Neural cell (in vitro differentiated cells): Measurements from ENCODE around the gene C2CD3. TPM values are rescaled to one million over a fixed set of nuclear protein-coding genes. Genes with fewer than 3 reads are reported as not detected.

Experiments
- H2AFZ ChIP-seq: fragments of 200-600, 300-800 bp; sonication (generic), shearing (Covaris generic); 2 replicates; pipeline ENCODE4 v1.6.0; 2014; ENCODE audit warnings: low read depth, mild to moderate bottlenecking, antibody characterized with exemption, low read length, moderate library complexity
- H3F3A ChIP-seq: fragments of 200-600 bp; shearing (Covaris generic); 2 replicates; pipeline ENCODE4 v1.6.1; 2016; ENCODE audit warnings: mild to moderate bottlenecking, moderate library complexity, mixed read lengths, antibody characterized with exemption, low read length; ENCODE audit not compliant: insufficient read depth, poor library complexity, severe bottlenecking
- H3K27ac ChIP-seq: fragments of 200-600, 300-800 bp; sonication (generic), shearing (Covaris generic); 2 replicates; pipeline ENCODE4 v1.5.1; 2014; ENCODE audit warnings: mild to moderate bottlenecking, low read length, moderate library complexity
- H3K27me3 ChIP-seq: fragments of 300-800, 200-600 bp; sonication (generic), shearing (Covaris generic); 2 replicates; pipeline ENCODE4 v1.6.0; 2014; ENCODE audit warnings: mild to moderate bottlenecking, low read depth, low read length, moderate library complexity; ENCODE audit not compliant: insufficient read depth
- H3K36me3 ChIP-seq: fragments of 300-800, 200-600 bp; sonication (generic), shearing (Covaris generic); 2 replicates; pipeline ENCODE4 v1.5.1; 2014; ENCODE audit warnings: mild to moderate bottlenecking, antibody characterized with exemption, low read length, moderate library complexity; ENCODE audit not compliant: insufficient read depth
- H3K4me2 ChIP-seq: fragments of 300-800, 200-600 bp; sonication (generic), shearing (Covaris generic); 2 replicates; pipeline ENCODE4 v1.6.0; 2014; ENCODE audit warnings: mild to moderate bottlenecking, low read length
- H3K4me3 ChIP-seq: fragments of 300-800, 200-600 bp; sonication (generic), shearing (Covaris generic); 2 replicates; pipeline ENCODE4 v1.5.1; 2014; ENCODE audit warnings: mild to moderate bottlenecking, low read length, moderate library complexity
- H3K79me2 ChIP-seq: fragments of 200-600 bp; shearing (Covaris generic); replicated peaks from 2 replicates; pipeline ENCODE4 v1.6.0; 2014; ENCODE audit warnings: mild to moderate bottlenecking, low read length, moderate library complexity; ENCODE audit not compliant: insufficient read depth
- H3K9ac ChIP-seq: fragments of 300-800, 200-600 bp; sonication (generic), shearing (Covaris generic); 2 replicates; pipeline ENCODE4 v1.6.1; 2016; ENCODE audit warnings: mild to moderate bottlenecking, low read length, mixed read lengths
- H3K9me2 ChIP-seq: fragments of 200-600 bp; shearing (Covaris generic); 2 replicates; pipeline ENCODE4 v1.6.1; 2016; ENCODE audit warnings: mild to moderate bottlenecking, low read length, mixed read lengths; ENCODE audit not compliant: insufficient read depth
- H3K9me3 ChIP-seq: fragments of 200-600, 300-800 bp; sonication (generic), shearing (Covaris generic); 2 replicates; pipeline ENCODE4 v1.6.1; 2016; ENCODE audit warnings: mild to moderate bottlenecking, mixed run types, low read length, moderate library complexity, mixed read lengths
- H4K20me1 ChIP-seq: fragments of 200-600 bp; shearing (Covaris generic); 2 replicates; pipeline ENCODE4 v1.6.1; 2016; ENCODE audit warnings: mild to moderate bottlenecking, mixed run types; ENCODE audit not compliant: insufficient read depth
- EP300 ChIP-seq: fragments of 450-650 bp; conservative IDR thresholded peaks from 2 replicates; pipeline ENCODE4 v1.6.1; 2014; ENCODE audit warnings: antibody characterized with exemption, mild to moderate bottlenecking, moderate library complexity; ENCODE audit not compliant: poor library complexity, severe bottlenecking
- EZH2 ChIP-seq: fragments of 200-600, 300-800 bp; shearing (Covaris generic), sonication (generic); IDR thresholded peaks from 2 replicates; pipeline ENCODE4 v1.6.1; 2014; ENCODE audit warnings: antibody characterized with exemption, low read length, borderline replicate concordance, mild to moderate bottlenecking; ENCODE audit not compliant: insufficient read depth, poor library complexity, severe bottlenecking
- MXI1 ChIP-seq: fragments of 450-650 bp; conservative IDR thresholded peaks from 2 replicates; pipeline ENCODE4 v1.6.1; 2014; ENCODE audit warnings: antibody characterized with exemption, mild to moderate bottlenecking; ENCODE audit not compliant: poor library complexity, severe bottlenecking
- POLR2AphosphoS5 ChIP-seq: IDR thresholded peaks from 2 replicates; pipeline ENCODE4 v1.6.1; 2012
- RAD21 ChIP-seq: fragments of 450-650 bp; conservative IDR thresholded peaks from 2 replicates; pipeline ENCODE4 v1.6.1; 2014; ENCODE audit warnings: antibody characterized with exemption, mild to moderate bottlenecking, moderate library complexity
- SMC3 ChIP-seq: fragments of 450-650 bp; conservative IDR thresholded peaks from 2 replicates; pipeline ENCODE4 v1.6.1; 2014; ENCODE audit warnings: antibody characterized with exemption, mild to moderate bottlenecking, moderate library complexity; ENCODE audit not compliant: poor library complexity
- TAF1 ChIP-seq: IDR thresholded peaks from 2 replicates; pipeline ENCODE4 v1.6.1; 2012; ENCODE audit warnings: low read depth
- polyA plus RNA-seq: library from polyadenylated mRNA; depleted of rRNA; stranded (reverse); fragments of >200 nt; gene quantifications from 2 replicates; pipeline ENCODE4 v1.2.3, GENCODE V29; 2014
- TF ChIP-seq, protein P1 (sequence below): fragments of 450-650 bp; IDR thresholded peaks from 2 replicates; pipeline ENCODE4 v1.5.1; 2014; ENCODE audit warnings: antibody characterized with exemption, mild to moderate bottlenecking, moderate library complexity; ENCODE audit not compliant: poor library complexity, severe bottlenecking
- TF ChIP-seq, protein P2 (sequence below): IDR thresholded peaks from 2 replicates; pipeline ENCODE4 v1.6.1; 2012; ENCODE audit warnings: borderline replicate concordance

Gene C2CD3
- polyA plus RNA-seq, 1 donor from 2014 or later = 13.2 TPM

- no peak for TF ChIP-seq SMC3
- TF ChIP-seq POLR2AphosphoS5 = no peak
- TF ChIP-seq TAF1 = no peak
- no peak for TF ChIP-seq MXI1
- TF ChIP-seq, protein P1, sequence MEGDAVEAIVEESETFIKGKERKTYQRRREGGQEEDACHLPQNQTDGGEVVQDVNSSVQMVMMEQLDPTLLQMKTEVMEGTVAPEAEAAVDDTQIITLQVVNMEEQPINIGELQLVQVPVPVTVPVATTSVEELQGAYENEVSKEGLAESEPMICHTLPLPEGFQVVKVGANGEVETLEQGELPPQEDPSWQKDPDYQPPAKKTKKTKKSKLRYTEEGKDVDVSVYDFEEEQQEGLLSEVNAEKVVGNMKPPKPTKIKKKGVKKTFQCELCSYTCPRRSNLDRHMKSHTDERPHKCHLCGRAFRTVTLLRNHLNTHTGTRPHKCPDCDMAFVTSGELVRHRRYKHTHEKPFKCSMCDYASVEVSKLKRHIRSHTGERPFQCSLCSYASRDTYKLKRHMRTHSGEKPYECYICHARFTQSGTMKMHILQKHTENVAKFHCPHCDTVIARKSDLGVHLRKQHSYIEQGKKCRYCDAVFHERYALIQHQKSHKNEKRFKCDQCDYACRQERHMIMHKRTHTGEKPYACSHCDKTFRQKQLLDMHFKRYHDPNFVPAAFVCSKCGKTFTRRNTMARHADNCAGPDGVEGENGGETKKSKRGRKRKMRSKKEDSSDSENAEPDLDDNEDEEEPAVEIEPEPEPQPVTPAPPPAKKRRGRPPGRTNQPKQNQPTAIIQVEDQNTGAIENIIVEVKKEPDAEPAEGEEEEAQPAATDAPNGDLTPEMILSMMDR = no peak
- TF ChIP-seq, protein P2, sequence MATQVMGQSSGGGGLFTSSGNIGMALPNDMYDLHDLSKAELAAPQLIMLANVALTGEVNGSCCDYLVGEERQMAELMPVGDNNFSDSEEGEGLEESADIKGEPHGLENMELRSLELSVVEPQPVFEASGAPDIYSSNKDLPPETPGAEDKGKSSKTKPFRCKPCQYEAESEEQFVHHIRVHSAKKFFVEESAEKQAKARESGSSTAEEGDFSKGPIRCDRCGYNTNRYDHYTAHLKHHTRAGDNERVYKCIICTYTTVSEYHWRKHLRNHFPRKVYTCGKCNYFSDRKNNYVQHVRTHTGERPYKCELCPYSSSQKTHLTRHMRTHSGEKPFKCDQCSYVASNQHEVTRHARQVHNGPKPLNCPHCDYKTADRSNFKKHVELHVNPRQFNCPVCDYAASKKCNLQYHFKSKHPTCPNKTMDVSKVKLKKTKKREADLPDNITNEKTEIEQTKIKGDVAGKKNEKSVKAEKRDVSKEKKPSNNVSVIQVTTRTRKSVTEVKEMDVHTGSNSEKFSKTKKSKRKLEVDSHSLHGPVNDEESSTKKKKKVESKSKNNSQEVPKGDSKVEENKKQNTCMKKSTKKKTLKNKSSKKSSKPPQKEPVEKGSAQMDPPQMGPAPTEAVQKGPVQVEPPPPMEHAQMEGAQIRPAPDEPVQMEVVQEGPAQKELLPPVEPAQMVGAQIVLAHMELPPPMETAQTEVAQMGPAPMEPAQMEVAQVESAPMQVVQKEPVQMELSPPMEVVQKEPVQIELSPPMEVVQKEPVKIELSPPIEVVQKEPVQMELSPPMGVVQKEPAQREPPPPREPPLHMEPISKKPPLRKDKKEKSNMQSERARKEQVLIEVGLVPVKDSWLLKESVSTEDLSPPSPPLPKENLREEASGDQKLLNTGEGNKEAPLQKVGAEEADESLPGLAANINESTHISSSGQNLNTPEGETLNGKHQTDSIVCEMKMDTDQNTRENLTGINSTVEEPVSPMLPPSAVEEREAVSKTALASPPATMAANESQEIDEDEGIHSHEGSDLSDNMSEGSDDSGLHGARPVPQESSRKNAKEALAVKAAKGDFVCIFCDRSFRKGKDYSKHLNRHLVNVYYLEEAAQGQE = no peak
- no peak for TF ChIP-seq EP300
- no peak for TF ChIP-seq RAD21
- no peak for TF ChIP-seq EZH2
Measured at GRCh38 chr11:74208507-74208906, 37.7 kb upstream of the C2CD3 start.

GRCh38 chr11:74206746-74207145, 35.9 kb upstream of the C2CD3 start:
- Histone ChIP-seq H3K27ac (no peak overlapping the region), H3K27me3 (no peaks in the 10 kb centered on the region), H3K36me3 (peaks cover under 1% of the 10 kb centered on the region), H4K20me1 (no peaks in the 10 kb centered on the region), H3K9me2 (no peaks in the 10 kb centered on the region), H3K9ac (no peak overlapping the region), H3K4me3 (no peak overlapping the region), H2AFZ (no peak overlapping the region), H3K79me2 (no peaks in the 10 kb centered on the region), H3K9me3 (no peaks in the 10 kb centered on the region), H3K4me2 (no peak overlapping the region), H3F3A (no peaks in the 10 kb centered on the region)
- TF ChIP-seq TAF1 = no peak
- TF ChIP-seq POLR2AphosphoS5 = no peak
- TF ChIP-seq, protein P2 = no peak
- no peak for TF ChIP-seq EZH2
- TF ChIP-seq MXI1 = no peak
- TF ChIP-seq, protein P1 = no peak
- TF ChIP-seq EP300 = no peak
- no peak for TF ChIP-seq RAD21

More at GRCh38 chr11:74208507-74208906, 37.7 kb upstream of the C2CD3 start:
- Histone ChIP-seq H3K9ac (no peak overlapping the region), H3K4me2 (no peak overlapping the region), H2AFZ (no peak overlapping the region), H3F3A (no peaks in the 10 kb centered on the region), H3K9me2 (no peaks in the 10 kb centered on the region), H4K20me1 (no peaks in the 10 kb centered on the region), H3K36me3 (peaks cover 10% of the 10 kb centered on the region), H3K9me3 (no peaks in the 10 kb centered on the region), H3K27me3 (no peaks in the 10 kb centered on the region), H3K79me2 (no peaks in the 10 kb centered on the region), H3K4me3 (no peak overlapping the region), H3K27ac (no peak overlapping the region)
